Fibroblast of lung (primary cell): ENCODE results near the gene FHAD1. TPM values are rescaled to one million over a fixed set of nuclear protein-coding genes. Genes with fewer than 3 reads are reported as not detected.

Experiments
- DNase-seq, 2 donors: peaks; one replicate each; pipeline versions ENCODE4 v3.0.0 to v3.0.0-alpha.2; 2010; ENCODE audit warnings: low read depth in 2 of 2
- H2AFZ ChIP-seq: 2 replicates; pipeline ENCODE4 v1.5.1; 2012; ENCODE audit warnings: low read length, control low read depth, inconsistent platforms
- H3K27ac ChIP-seq: 2 replicates; pipeline ENCODE4 v1.5.1; 2011; ENCODE audit warnings: low read length, control low read depth; ENCODE audit not compliant: insufficient read depth
- H3K27me3 ChIP-seq: 2 replicates; pipeline ENCODE4 v1.5.1; 2011; ENCODE audit warnings: mild to moderate bottlenecking, low read length; ENCODE audit not compliant: control insufficient read depth, insufficient read depth
- H3K36me3 ChIP-seq: 2 replicates; pipeline ENCODE4 v1.5.1; 2011; ENCODE audit warnings: low read length; ENCODE audit not compliant: control insufficient read depth, insufficient read depth
- H3K4me1 ChIP-seq: 2 replicates; pipeline ENCODE4 v1.5.1; 2011; ENCODE audit warnings: low read length; ENCODE audit not compliant: control insufficient read depth, insufficient read depth; ENCODE audit errors: extremely low read depth
- H3K4me2 ChIP-seq: 2 replicates; pipeline ENCODE4 v1.5.1; 2011; ENCODE audit warnings: low read length, control low read depth; ENCODE audit not compliant: insufficient read depth; ENCODE audit errors: extremely low read depth
- H3K4me3 ChIP-seq, 4 experiments: fragments of 200-600 bp in 1 of 4; sonication (generic) in 1 of 4; replicated peaks in 1 of 4; 2 replicates each; pipeline ENCODE4 v1.5.1; 2011 to 2016; ENCODE audit warnings: low read length in 4 of 4, low read depth in 3 of 4, mild to moderate bottlenecking in 3 of 4, control low read depth in 2 of 4, inconsistent platforms in 1 of 4, mixed read lengths in 1 of 4; ENCODE audit not compliant: insufficient read depth in 1 of 4; ENCODE audit errors: control extremely low read depth in 1 of 4
- H3K79me2 ChIP-seq: 2 replicates; pipeline ENCODE4 v1.5.1; 2012; ENCODE audit warnings: mild to moderate bottlenecking, low read length, inconsistent platforms; ENCODE audit not compliant: control insufficient read depth, insufficient read depth
- H3K9ac ChIP-seq: 2 replicates; pipeline ENCODE4 v1.5.1; 2011; ENCODE audit warnings: mild to moderate bottlenecking, low read length, control low read depth; ENCODE audit not compliant: insufficient read depth
- H3K9me3 ChIP-seq: 2 replicates; pipeline ENCODE4 v1.5.1; 2012; ENCODE audit warnings: low read depth, low read length; ENCODE audit not compliant: control insufficient read depth, insufficient read depth
- H4K20me1 ChIP-seq: 2 replicates; pipeline ENCODE4 v1.5.1; 2011; ENCODE audit warnings: low read length; ENCODE audit not compliant: control insufficient read depth, insufficient read depth; ENCODE audit errors: extremely low read depth
- CTCF ChIP-seq, 2 donors: IDR thresholded peaks in 1 of 2; conservative IDR thresholded peaks in 1 of 2; 1 replicate in 1 of 2; 2 replicates in 1 of 2; pipeline ENCODE4 v1.5.1; 2011 to 2012; ENCODE audit warnings: low read length in 2 of 2, control low read depth in 1 of 2, inconsistent platforms in 1 of 2, low read depth in 1 of 2, mild to moderate bottlenecking in 1 of 2
- EZH2 ChIP-seq: IDR thresholded peaks from 2 replicates; pipeline ENCODE4 v1.5.1; 2012; ENCODE audit warnings: low read length, control low read depth, mild to moderate bottlenecking; ENCODE audit errors: missing control alignments
- polyA plus RNA-seq, 2 donors: library from polyadenylated mRNA; depleted of rRNA in 1 of 2; stranded (reverse) in 1 of 2; unstranded in 1 of 2; fragments of >200 nt; gene quantifications; 2 replicates each; pipeline ENCODE4 v1.2.1, GENCODE V29; 2011 to 2012; ENCODE audit warnings: missing spikeins in 1 of 2
- total RNA-seq: library from RNA; depleted of rRNA; stranded (reverse); fragments of >200 nt; gene quantifications from 2 replicates; pipeline ENCODE4 v1.2.1, GENCODE V29; 2014

The FHAD1 gene
- total and polyA plus RNA-seq, 2 donors (not counting 1 experiment from before 2014, with no cell fraction given): 0.09 to 0.66 TPM

GRCh38 chr1:15414445-15414983 lies 167.5 kb downstream of the FHAD1 start:
- DNase-seq: no peak
- Histone ChIP-seq H3K4me1 (peaks cover 24% of the 10 kb centered on the region), H3K27me3 (no peaks in the 10 kb centered on the region), H2AFZ (no peak overlapping the region), H3K4me3 (no peak overlapping the region), H3K79me2 (peaks cover 50% of the 10 kb centered on the region), H3K36me3 (no peaks in the 10 kb centered on the region), H3K27ac (no peak overlapping the region), H3K9me3 (no peaks in the 10 kb centered on the region), H3K4me2 (no peak overlapping the region), H4K20me1 (no peaks in the 10 kb centered on the region), H3K9ac (no peak overlapping the region)
- TF ChIP-seq CTCF (conservative IDR thresholded peaks at IDR 0.05 in 1 of 2, IDR thresholded peaks at IDR 0.05 in 1 of 2; ENCODE audit: low read depth in 1 of 2, low read length in 2 of 2) (no peak), EZH2 (no peak)

- Histone ChIP-seq H3K27ac (no peak overlapping the region), H4K20me1 (no peaks in the 10 kb centered on the region), H3K36me3 (no peaks in the 10 kb centered on the region), H2AFZ (no peak overlapping the region), H3K79me2 (peaks cover 42% of the 10 kb centered on the region), H3K4me2 (no peak overlapping the region), H3K9me3 (no peaks in the 10 kb centered on the region), H3K4me3 (no peak overlapping the region), H3K4me1 (peaks cover 14% of the 10 kb centered on the region), H3K27me3 (no peaks in the 10 kb centered on the region), H3K9ac (no peak overlapping the region)
- DNase-seq: peak; percentile 52 to 77
- no peak for TF ChIP-seq EZH2
- no peak for TF ChIP-seq CTCF (conservative IDR thresholded peaks at IDR 0.05 in 1 of 2, IDR thresholded peaks at IDR 0.05 in 1 of 2; ENCODE audit: low read depth in 1 of 2, low read length in 2 of 2)
Observed at GRCh38 chr1:15417059-15417934, 170.3 kb downstream of the FHAD1 start.

GRCh38 chr1:15418806-15419515 lies 171.9 kb downstream of the FHAD1 start:
- TF ChIP-seq CTCF (conservative IDR thresholded peaks at IDR 0.05 in 1 of 2, IDR thresholded peaks at IDR 0.05 in 1 of 2; ENCODE audit: low read depth in 1 of 2, low read length in 2 of 2) (no peak), EZH2 (no peak)
- Histone ChIP-seq H4K20me1 (no peaks in the 10 kb centered on the region), H3K27ac (no peak overlapping the region), H3K9me3 (no peaks in the 10 kb centered on the region), H3K4me3 (no peak overlapping the region), H3K4me2 (no peak overlapping the region), H3K36me3 (no peaks in the 10 kb centered on the region), H3K9ac (no peak overlapping the region), H2AFZ (no peak overlapping the region), H3K4me1 (peaks cover 14% of the 10 kb centered on the region), H3K79me2 (peaks cover 26% of the 10 kb centered on the region), H3K27me3 (no peaks in the 10 kb centered on the region)
- DNase-seq: peak in 1 of 2 donors; percentile 60
